ENCODE measurements around the gene FBH1. TPM values are rescaled to one million over a fixed set of nuclear protein-coding genes. Genes with fewer than 3 reads are reported as not detected.
"Not testable (repeated sequence)": the region's sequence is repeated elsewhere in the genome, so short reads cannot be mapped to it uniquely, and the experiment has no call there.

The FBH1 gene
- total and polyA plus RNA-seq, 10 of the 15 experiments (the other 5 are each of a cell fraction or from before 2014, with no cell fraction given): 6.1 to 67.6 (median 47.2) TPM

DNA sequence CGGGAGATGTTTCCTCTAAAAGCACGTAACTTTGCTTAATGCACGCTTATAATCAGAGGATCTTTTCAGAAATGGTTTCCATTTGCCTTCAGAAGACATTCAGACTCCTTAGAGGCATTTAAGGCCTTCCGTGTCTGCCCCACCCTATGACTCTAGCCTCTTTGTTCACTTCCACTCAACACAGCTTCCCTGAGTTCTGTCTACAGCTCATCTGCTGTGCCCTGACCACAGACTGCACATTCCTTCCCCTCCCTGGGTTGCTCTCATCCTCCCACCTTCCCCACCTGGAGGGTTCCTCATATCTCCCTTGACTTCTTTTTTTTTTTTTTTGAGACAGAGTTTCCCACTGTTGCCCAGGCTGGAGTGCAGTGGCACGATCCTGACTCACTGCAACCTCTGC, 16.6 kb downstream of the FBH1 start:
- in situ Hi-C loops (cut with MboI) (no loop called here), intact Hi-C loops (cut with micrococcal nuclease; ENCODE audit: unreplicated experiment) (no loop called here)
- Histone ChIP-seq H3K4me2 (ENCODE audit: control insufficient read depth, insufficient read depth) (no peak overlapping the region), H3K9me3 (replicated peaks; ENCODE audit: control insufficient read depth, insufficient read depth, low read length) (peaks cover 4% of the 10 kb centered on the region; the same call in 2 of the 3 replicates), H3K4me1 (ENCODE audit: control insufficient read depth, insufficient read depth, low read length) (peaks cover 18% of the 10 kb centered on the region), H3K27me3 (replicated peaks in 1 of 2; ENCODE audit: control insufficient read depth in 2 of 2, insufficient read depth in 2 of 2, low read length in 1 of 2) (no peaks in the 10 kb centered on the region), H3K9ac (ENCODE audit: control insufficient read depth, insufficient read depth, low read length) (no peak overlapping the region), H3K79me2 (ENCODE audit: control insufficient read depth, insufficient read depth, low read length) (peaks cover 3% of the 10 kb centered on the region), H3K36me3 (ENCODE audit: control insufficient read depth in 2 of 2, insufficient read depth in 2 of 2, low read length in 1 of 2) (peaks cover 11 to 15% of the 10 kb centered on the region in 2 experiments), H4K20me1 (ENCODE audit: control insufficient read depth, insufficient read depth) (no peaks in the 10 kb centered on the region), H2AFZ (ENCODE audit: control insufficient read depth, low read depth, low read length) (no peak overlapping the region), H3K4me3 (no peak overlapping the region), H3K27ac (ENCODE audit: control insufficient read depth, insufficient read depth) (no peak overlapping the region; the same call in 1 of the 2 replicates)
- no peak for ATAC-seq
- no TSS peak for BruUV-seq (replicated peaks)
- ChIA-PET SMC1A (ENCODE audit: uncharacterized antibody, unreplicated experiment) (interaction anchor here (0.6 to 0.7 kb wide), 2 partner anchors 8 to 20 kb away, joined by 3 read pairs; no protein-coding TSS in a partner anchor), CTCF (interaction anchor here (0.9 kb wide), 1 partner anchor 180 kb away, joined by 4 read pairs; no protein-coding TSS in a partner anchor), RAD21 (ENCODE audit: unreplicated experiment) (no interaction called here), POLR2A (no interaction called here)
- no peak for DNase-seq (ENCODE audit: low read depth, low spot score)
- TF ChIP-seq SIX5 (IDR thresholded peaks at IDR 0.05; ENCODE audit: low read depth, low read length, severe bottlenecking): no peak
- TF ChIP-seq, protein P1, sequence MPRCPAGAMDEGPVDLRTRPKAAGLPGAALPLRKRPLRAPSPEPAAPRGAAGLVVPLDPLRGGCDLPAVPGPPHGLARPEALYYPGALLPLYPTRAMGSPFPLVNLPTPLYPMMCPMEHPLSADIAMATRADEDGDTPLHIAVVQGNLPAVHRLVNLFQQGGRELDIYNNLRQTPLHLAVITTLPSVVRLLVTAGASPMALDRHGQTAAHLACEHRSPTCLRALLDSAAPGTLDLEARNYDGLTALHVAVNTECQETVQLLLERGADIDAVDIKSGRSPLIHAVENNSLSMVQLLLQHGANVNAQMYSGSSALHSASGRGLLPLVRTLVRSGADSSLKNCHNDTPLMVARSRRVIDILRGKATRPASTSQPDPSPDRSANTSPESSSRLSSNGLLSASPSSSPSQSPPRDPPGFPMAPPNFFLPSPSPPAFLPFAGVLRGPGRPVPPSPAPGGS (IDR thresholded peaks at IDR 0.05; ENCODE audit: borderline replicate concordance, insufficient read depth, low read depth, low read length, poor library complexity, severe bottlenecking): no peak
- WGBS (ENCODE audit: insufficient coverage, insufficient replicate concordance, low lambda C conversion rate, missing lambda C conversion rate): 92% methylated on average over 5 of the region's 5 CpGs
- FAIRE-seq: no peak

GRCh38 chr10:5908676-5909075, 18.6 kb downstream of the FBH1 start:
- H2AFZ ChIP-seq (ENCODE audit: control insufficient read depth, low read depth, low read length); H3K9me3 ChIP-seq (replicated peaks; ENCODE audit: control insufficient read depth, insufficient read depth, low read length); BruUV-seq (replicated peaks); H3K27ac ChIP-seq (ENCODE audit: control insufficient read depth, insufficient read depth); DNase-seq (ENCODE audit: low read depth, low spot score); FAIRE-seq; POLR2A ChIA-PET; H3K4me3 ChIP-seq; intact Hi-C loops (cut with micrococcal nuclease; ENCODE audit: unreplicated experiment); in situ Hi-C loops (cut with MboI); H3K9ac ChIP-seq (ENCODE audit: control insufficient read depth, insufficient read depth, low read length); H3K79me2 ChIP-seq (ENCODE audit: control insufficient read depth, insufficient read depth, low read length); H3K4me2 ChIP-seq (ENCODE audit: control insufficient read depth, insufficient read depth); H3K27me3 ChIP-seq (replicated peaks in 1 of 2; ENCODE audit: control insufficient read depth in 2 of 2, insufficient read depth in 2 of 2, low read length in 1 of 2); ATAC-seq; H4K20me1 ChIP-seq (ENCODE audit: control insufficient read depth, insufficient read depth): not testable (repeated sequence)
- SMC1A ChIA-PET (ENCODE audit: uncharacterized antibody, unreplicated experiment): interaction anchor here (1.1 to 1.3 kb wide), 3 partner anchors 19 to 99 kb away, joined by 3 read pairs; partner anchors contain the start of genes ANKRD16 and FBH1
- CTCF ChIA-PET: interaction anchor here (0.9 to 1.0 kb wide), 2 partner anchors 23 to 279 kb away, joined by 3 read pairs; no protein-coding TSS in a partner anchor
- Histone ChIP-seq H3K36me3 (ENCODE audit: control insufficient read depth in 2 of 2, insufficient read depth in 2 of 2, low read length in 1 of 2) (peaks cover 11 to 24% of the 10 kb centered on the region in 2 experiments), H3K4me1 (ENCODE audit: control insufficient read depth, insufficient read depth, low read length) (peaks cover 15% of the 10 kb centered on the region)
- RAD21 ChIA-PET (ENCODE audit: unreplicated experiment): interaction anchor here (0.7 kb wide), 1 partner anchor 19 kb away, joined by 3 read pairs; the partner anchor contains the start of gene ANKRD16
- WGBS (ENCODE audit: insufficient coverage, insufficient replicate concordance, low lambda C conversion rate, missing lambda C conversion rate): 97% methylated on average over 7 of the region's 7 CpGs

Measured in GM12878 (cell line).